Hindlimb muscle (tissue), 1 donor: ENCODE measurements around the gene ZCCHC14. TPM values are rescaled to one million over a fixed set of nuclear protein-coding genes. Genes with fewer than 3 reads are reported as not detected.
"Not testable (repeated sequence)": the region's sequence is repeated elsewhere in the genome, so short reads cannot be mapped to it uniquely, and the experiment has no call there.

ENCODE experiments used
- DNase-seq: peaks from one replicate; pipeline ENCODE4 v3.0.0-alpha.2; 2013
- polyA plus RNA-seq: library from polyadenylated mRNA; unstranded; fragments of 120-200 nt; gene quantifications from one replicate; pipeline ENCODE4 v1.2.1, GENCODE V29; 2013; ENCODE audit not compliant: insufficient read length

ZCCHC14 gene
- polyA plus RNA-seq, 1 donor: 23.1 TPM

GRCh38 chr16:87380881-87381280, 111.9 kb downstream of the ZCCHC14 start:
- no peak for DNase-seq

GRCh38 chr16:87380403-87380802, 112.4 kb downstream of the ZCCHC14 start:
- no peak for DNase-seq

GRCh38 chr16:87379312-87379752, 113.5 kb downstream of the ZCCHC14 start:
- not testable (repeated sequence) for DNase-seq

GRCh38 chr16:87376660-87377059, 116.2 kb downstream of the ZCCHC14 start:
- DNase-seq: no peak

- no peak for DNase-seq
Measured at GRCh38 chr16:87375426-87376135, 117.2 kb downstream of the ZCCHC14 start.

- DNase-seq: no peak
Measured at GRCh38 chr16:87374313-87374712, 118.5 kb downstream of the ZCCHC14 start.

GRCh38 chr16:87372305-87372704, 120.5 kb downstream of the ZCCHC14 start:
- DNase-seq: no peak

GRCh38 chr16:87371261-87371866, 121.5 kb downstream of the ZCCHC14 start:
- no peak for DNase-seq

- no peak for DNase-seq
Measured at GRCh38 chr16:87369796-87370719, 122.8 kb downstream of the ZCCHC14 start.

- DNase-seq: no peak
Measured at GRCh38 chr16:87369117-87369765, 123.6 kb downstream of the ZCCHC14 start.

- DNase-seq: no peak
Measured at GRCh38 chr16:87368029-87368770, 124.6 kb downstream of the ZCCHC14 start.

GRCh38 chr16:87367529-87367928, 125.3 kb downstream of the ZCCHC14 start:
- no peak for DNase-seq

GRCh38 chr16:87366930-87367329, 125.9 kb downstream of the ZCCHC14 start:
- DNase-seq: no peak

- no peak for DNase-seq
Measured at GRCh38 chr16:87366288-87366687, 126.5 kb downstream of the ZCCHC14 start.

- no peak for DNase-seq
Measured at GRCh38 chr16:87365021-87365713, 127.7 kb downstream of the ZCCHC14 start.

- DNase-seq: no peak
Measured at GRCh38 chr16:87363771-87364455, 128.9 kb downstream of the ZCCHC14 start.

GRCh38 chr16:87362828-87363559, 129.8 kb downstream of the ZCCHC14 start:
- DNase-seq: not testable (repeated sequence)

- no peak for DNase-seq
Measured at GRCh38 chr16:87361916-87362619, 130.8 kb downstream of the ZCCHC14 start.
